ENCODE measurements around the gene WDR46. TPM values are rescaled to one million over a fixed set of nuclear protein-coding genes. Genes with fewer than 3 reads are reported as not detected.

WDR46 gene
- total and polyA plus RNA-seq, 10 of the 15 experiments (the other 5 are each of a cell fraction or from before 2014, with no cell fraction given) = 10.1 to 147 (median 86.0) TPM

DNA sequence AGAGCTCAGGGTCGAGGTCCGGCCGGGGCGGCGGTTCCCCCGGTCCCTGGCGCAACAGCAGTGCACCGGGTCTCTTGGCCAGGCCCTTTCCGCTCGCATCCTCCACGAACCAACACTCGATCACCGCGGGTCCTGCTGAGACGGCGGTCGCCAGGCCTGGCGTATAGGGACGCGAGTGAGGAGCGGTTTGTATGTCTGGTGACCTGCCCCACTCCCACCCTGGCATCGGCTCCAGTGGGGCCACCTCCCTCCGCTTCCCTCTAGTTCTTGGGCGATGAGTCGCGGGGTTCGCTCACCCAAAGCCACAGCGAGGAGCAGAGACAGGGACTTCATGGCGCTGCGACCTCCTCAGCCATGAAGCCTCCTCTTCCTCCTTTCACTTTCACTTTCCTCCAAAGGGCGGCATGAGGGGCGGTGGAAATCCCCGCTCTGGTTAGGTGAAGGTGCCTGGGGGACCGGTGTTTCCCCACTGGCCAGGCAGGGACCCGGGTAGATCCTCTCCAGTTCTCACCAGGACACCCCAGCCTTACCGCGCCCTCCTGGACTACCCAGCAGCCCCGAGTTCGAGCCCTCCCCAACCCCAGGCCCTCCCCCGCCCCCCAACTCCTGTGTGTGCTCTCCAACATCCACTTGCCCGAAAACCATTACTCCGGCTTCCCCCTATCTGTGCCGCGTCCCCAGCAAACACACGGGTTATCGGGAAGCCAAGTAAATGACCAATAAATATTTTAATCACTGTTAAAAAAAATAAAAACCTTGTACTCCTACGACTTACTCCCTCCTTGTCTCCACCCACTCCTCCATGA lies 24.9 kb upstream of the WDR46 start, which contains the start of gene TAPBP:
Gene TAPBP (minus strand): TSS at position 370 of the 806 bp plus-strand sequence. CDS start 37 bp downstream, at position 333.
- no TSS peak for BruUV-seq (replicated peaks)
- under 1% methylated on average over 47 of the region's 47 CpGs for WGBS (ENCODE audit: insufficient coverage, insufficient replicate concordance, low lambda C conversion rate, missing lambda C conversion rate)
- H3K27ac ChIP-seq (ENCODE audit: control insufficient read depth, insufficient read depth) = peak within 1 kb of the TSS; percentile 96
- H3K4me2 ChIP-seq (ENCODE audit: control insufficient read depth, insufficient read depth) = peak within 1 kb of the TSS; percentile 77
- peak within 1 kb of the TSS; percentile 97 for H3K9ac ChIP-seq (ENCODE audit: control insufficient read depth, insufficient read depth, low read length)
- ChIA-PET CTCF (interaction anchor here (0.5 to 4.7 kb wide), 6 partner anchors 14 to 117 kb away, joined by 3 to 30 read pairs (median 6); partner anchors contain the start of genes B3GALT4 and RGL2), RAD21 (ENCODE audit: unreplicated experiment) (interaction anchor here (0.7 to 1.4 kb wide), 5 partner anchors 10 to 37 kb away, joined by 3 to 7 read pairs (median 3); partner anchors contain the start of genes B3GALT4 and RGL2), POLR2A (interaction anchor here (1.0 to 4.5 kb wide), 7 partner anchors 7 to 65 kb away, joined by 4 to 41 read pairs (median 8); partner anchors contain the start of genes B3GALT4, PFDN6, RGL2 and RPS18), SMC1A (ENCODE audit: uncharacterized antibody, unreplicated experiment) (interaction anchor here (1.0 to 2.1 kb wide), 3 partner anchors 17 to 77 kb away, joined by 3 to 7 read pairs (median 4); partner anchors contain the start of gene WDR46)
- peaks cover 56% of the 10 kb centered on the region for H3K79me2 ChIP-seq (ENCODE audit: control insufficient read depth, insufficient read depth, low read length)
- no peaks in the 10 kb centered on the region for H3K9me3 ChIP-seq (replicated peaks; ENCODE audit: control insufficient read depth, insufficient read depth, low read length)
- peak; percentile 70 for ATAC-seq
- H2AFZ ChIP-seq (ENCODE audit: control insufficient read depth, low read depth, low read length) = peak within 1 kb of the TSS; percentile 61
- H3K4me3 ChIP-seq = peak within 1 kb of the TSS; percentile 99
- FAIRE-seq = peak; percentile 62
- H3K4me1 ChIP-seq (ENCODE audit: control insufficient read depth, insufficient read depth, low read length) = peaks cover 23% of the 10 kb centered on the region
- H3K36me3 ChIP-seq (ENCODE audit: control insufficient read depth in 2 of 2, insufficient read depth in 2 of 2, low read length in 1 of 2) = peaks cover 2 to 3% of the 10 kb centered on the region in 2 experiments; a peak in 3 of 4 replicates
- in situ Hi-C loops (cut with MboI) (no loop called here), intact Hi-C loops (cut with micrococcal nuclease; ENCODE audit: unreplicated experiment) (loop anchor here (1.0 kb wide), 2 partner anchors 15 to 37 kb away; partner anchors contain the start of gene B3GALT4)
- H3K27me3 ChIP-seq (replicated peaks in 1 of 2; ENCODE audit: control insufficient read depth in 2 of 2, insufficient read depth in 2 of 2, low read length in 1 of 2) = no peaks in the 10 kb centered on the region
- DNase-seq (ENCODE audit: low read depth, low spot score) = no peak
- no peaks in the 10 kb centered on the region for H4K20me1 ChIP-seq (ENCODE audit: control insufficient read depth, insufficient read depth)
- TF ChIP-seq, protein P1, sequence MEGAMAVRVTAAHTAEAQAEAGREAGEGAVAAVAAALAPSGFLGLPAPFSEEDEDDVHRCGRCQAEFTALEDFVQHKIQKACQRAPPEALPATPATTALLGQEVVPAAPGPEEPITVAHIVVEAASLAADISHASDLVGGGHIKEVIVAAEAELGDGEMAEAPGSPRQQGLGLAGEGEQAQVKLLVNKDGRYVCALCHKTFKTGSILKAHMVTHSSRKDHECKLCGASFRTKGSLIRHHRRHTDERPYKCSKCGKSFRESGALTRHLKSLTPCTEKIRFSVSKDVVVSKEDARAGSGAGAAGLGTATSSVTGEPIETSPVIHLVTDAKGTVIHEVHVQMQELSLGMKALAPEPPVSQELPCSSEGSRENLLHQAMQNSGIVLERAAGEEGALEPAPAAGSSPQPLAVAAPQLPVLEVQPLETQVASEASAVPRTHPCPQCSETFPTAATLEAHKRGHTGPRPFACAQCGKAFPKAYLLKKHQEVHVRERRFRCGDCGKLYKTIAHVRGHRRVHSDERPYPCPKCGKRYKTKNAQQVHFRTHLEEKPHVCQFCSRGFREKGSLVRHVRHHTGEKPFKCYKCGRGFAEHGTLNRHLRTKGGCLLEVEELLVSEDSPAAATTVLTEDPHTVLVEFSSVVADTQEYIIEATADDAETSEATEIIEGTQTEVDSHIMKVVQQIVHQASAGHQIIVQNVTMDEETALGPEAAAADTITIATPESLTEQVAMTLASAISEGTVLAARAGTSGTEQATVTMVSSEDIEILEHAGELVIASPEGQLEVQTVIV (IDR thresholded peaks at IDR 0.05; ENCODE audit: borderline replicate concordance, partially characterized antibody) = no peak
- TF ChIP-seq, protein P2, sequence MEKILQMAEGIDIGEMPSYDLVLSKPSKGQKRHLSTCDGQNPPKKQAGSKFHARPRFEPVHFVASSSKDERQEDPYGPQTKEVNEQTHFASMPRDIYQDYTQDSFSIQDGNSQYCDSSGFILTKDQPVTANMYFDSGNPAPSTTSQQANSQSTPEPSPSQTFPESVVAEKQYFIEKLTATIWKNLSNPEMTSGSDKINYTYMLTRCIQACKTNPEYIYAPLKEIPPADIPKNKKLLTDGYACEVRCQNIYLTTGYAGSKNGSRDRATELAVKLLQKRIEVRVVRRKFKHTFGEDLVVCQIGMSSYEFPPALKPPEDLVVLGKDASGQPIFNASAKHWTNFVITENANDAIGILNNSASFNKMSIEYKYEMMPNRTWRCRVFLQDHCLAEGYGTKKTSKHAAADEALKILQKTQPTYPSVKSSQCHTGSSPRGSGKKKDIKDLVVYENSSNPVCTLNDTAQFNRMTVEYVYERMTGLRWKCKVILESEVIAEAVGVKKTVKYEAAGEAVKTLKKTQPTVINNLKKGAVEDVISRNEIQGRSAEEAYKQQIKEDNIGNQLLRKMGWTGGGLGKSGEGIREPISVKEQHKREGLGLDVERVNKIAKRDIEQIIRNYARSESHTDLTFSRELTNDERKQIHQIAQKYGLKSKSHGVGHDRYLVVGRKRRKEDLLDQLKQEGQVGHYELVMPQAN (conservative IDR thresholded peaks at IDR 0.05) = peak; percentile 75
- peak; percentile 37; the same call in 1 of the 2 replicates for TF ChIP-seq ATF7 (IDR thresholded peaks at IDR 0.05; ENCODE audit: low read depth)
- TF ChIP-seq, protein P3, sequence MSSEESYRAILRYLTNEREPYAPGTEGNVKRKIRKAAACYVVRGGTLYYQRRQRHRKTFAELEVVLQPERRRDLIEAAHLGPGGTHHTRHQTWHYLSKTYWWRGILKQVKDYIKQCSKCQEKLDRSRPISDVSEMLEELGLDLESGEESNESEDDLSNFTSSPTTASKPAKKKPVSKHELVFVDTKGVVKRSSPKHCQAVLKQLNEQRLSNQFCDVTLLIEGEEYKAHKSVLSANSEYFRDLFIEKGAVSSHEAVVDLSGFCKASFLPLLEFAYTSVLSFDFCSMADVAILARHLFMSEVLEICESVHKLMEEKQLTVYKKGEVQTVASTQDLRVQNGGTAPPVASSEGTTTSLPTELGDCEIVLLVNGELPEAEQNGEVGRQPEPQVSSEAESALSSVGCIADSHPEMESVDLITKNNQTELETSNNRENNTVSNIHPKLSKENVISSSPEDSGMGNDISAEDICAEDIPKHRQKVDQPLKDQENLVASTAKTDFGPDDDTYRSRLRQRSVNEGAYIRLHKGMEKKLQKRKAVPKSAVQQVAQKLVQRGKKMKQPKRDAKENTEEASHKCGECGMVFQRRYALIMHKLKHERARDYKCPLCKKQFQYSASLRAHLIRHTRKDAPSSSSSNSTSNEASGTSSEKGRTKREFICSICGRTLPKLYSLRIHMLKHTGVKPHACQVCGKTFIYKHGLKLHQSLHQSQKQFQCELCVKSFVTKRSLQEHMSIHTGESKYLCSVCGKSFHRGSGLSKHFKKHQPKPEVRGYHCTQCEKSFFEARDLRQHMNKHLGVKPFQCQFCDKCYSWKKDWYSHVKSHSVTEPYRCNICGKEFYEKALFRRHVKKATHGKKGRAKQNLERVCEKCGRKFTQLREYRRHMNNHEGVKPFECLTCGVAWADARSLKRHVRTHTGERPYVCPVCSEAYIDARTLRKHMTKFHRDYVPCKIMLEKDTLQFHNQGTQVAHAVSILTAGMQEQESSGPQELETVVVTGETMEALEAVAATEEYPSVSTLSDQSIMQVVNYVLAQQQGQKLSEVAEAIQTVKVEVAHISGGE (CRISPR knock-in tag; IDR thresholded peaks at IDR 0.05) = no peak
- TF ChIP-seq, protein P4, sequence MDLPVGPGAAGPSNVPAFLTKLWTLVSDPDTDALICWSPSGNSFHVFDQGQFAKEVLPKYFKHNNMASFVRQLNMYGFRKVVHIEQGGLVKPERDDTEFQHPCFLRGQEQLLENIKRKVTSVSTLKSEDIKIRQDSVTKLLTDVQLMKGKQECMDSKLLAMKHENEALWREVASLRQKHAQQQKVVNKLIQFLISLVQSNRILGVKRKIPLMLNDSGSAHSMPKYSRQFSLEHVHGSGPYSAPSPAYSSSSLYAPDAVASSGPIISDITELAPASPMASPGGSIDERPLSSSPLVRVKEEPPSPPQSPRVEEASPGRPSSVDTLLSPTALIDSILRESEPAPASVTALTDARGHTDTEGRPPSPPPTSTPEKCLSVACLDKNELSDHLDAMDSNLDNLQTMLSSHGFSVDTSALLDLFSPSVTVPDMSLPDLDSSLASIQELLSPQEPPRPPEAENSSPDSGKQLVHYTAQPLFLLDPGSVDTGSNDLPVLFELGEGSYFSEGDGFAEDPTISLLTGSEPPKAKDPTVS (IDR thresholded peaks at IDR 0.05; ENCODE audit: low read depth, low read length) = no peak
- TF ChIP-seq NBN (IDR thresholded peaks at IDR 0.05) = peak; percentile 73; the same call in 1 of the 2 replicates
- no peak for TF ChIP-seq HDAC2 (IDR thresholded peaks at IDR 0.05)
- peak; percentile 97 for TF ChIP-seq RELA (IDR thresholded peaks at IDR 0.05; ENCODE audit: borderline replicate concordance, partially characterized antibody)

All from GM12878 (cell line).